Measurements from ENCODE around the gene LYPD3.

The LYPD3 gene

DNA sequence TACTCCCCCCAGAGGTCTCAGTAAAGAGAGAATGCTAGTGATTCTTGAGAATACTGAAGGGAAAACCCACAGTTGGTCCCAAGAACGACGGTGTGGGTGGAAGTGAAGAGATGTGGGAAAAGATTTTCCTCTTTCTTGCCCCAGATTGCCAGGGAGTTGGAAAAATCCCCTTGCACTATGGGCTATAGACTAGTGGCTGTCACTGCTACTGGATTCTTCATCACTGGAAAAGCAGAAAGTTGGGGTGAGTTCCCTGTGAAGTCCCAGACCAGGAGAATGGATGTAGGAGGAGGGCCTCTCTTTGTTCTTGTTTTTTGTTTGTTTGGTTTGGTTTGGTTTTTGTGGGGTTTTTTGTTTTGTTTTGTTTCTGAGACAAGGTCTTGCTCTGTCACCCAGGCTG, 11.4 kb downstream of the LYPD3 start:
- no peak for DNase-seq (ENCODE audit: extremely low spot score)
- TF ChIP-seq FOXK2 (IDR thresholded peaks at IDR 0.05) (no peak), BHLHE40 (IDR thresholded peaks at IDR 0.05; ENCODE audit: borderline replicate concordance) (no peak), ELF4 (IDR thresholded peaks at IDR 0.05) (no peak), CTBP1 (IDR thresholded peaks at IDR 0.05; ENCODE audit: borderline replicate concordance) (no peak), FOXM1 (IDR thresholded peaks at IDR 0.05; ENCODE audit: borderline replicate concordance) (no peak), HDGF (IDR thresholded peaks at IDR 0.05; ENCODE audit: borderline replicate concordance) (no peak), NFRKB (IDR thresholded peaks at IDR 0.05) (no peak)
- CTCF ChIA-PET, result no interaction called here
- POLR2A ChIA-PET, result no interaction called here

DNA sequence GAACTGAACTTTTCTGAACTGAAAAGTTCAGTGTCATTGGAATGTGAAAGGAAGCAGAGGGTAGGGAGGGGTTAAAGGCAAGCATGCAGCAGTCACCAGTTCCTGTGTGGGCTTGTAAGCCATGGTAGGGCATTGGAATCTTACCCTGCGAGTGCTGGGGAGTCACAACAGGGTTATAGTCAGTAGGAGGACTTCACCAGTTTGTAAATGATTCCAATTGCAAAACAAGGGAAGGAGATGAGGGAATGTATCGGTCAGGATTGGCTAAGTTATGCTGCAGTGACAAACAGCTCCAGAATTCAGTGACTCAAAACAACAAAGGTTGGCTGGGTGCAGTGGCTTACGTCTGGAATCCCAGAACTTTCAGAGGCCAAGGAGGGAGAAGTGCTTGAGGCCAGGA, 12.8 kb downstream of the LYPD3 start:
- ChIA-PET POLR2A (no interaction called here), CTCF (no interaction called here)
- TF ChIP-seq BHLHE40 (IDR thresholded peaks at IDR 0.05; ENCODE audit: borderline replicate concordance) (no peak), FOXM1 (IDR thresholded peaks at IDR 0.05; ENCODE audit: borderline replicate concordance) (no peak), CTBP1 (IDR thresholded peaks at IDR 0.05; ENCODE audit: borderline replicate concordance) (no peak), L3MBTL2 (conservative IDR thresholded peaks at IDR 0.05) (no peak), FOXK2 (IDR thresholded peaks at IDR 0.05) (no peak), FOXA1 (IDR thresholded peaks at IDR 0.05) (no peak), ARNT (IDR thresholded peaks at IDR 0.05) (no peak), SP1 (IDR thresholded peaks at IDR 0.05) (no peak), ELF4 (IDR thresholded peaks at IDR 0.05) (no peak)
- no peak for DNase-seq (ENCODE audit: extremely low spot score)

DNA sequence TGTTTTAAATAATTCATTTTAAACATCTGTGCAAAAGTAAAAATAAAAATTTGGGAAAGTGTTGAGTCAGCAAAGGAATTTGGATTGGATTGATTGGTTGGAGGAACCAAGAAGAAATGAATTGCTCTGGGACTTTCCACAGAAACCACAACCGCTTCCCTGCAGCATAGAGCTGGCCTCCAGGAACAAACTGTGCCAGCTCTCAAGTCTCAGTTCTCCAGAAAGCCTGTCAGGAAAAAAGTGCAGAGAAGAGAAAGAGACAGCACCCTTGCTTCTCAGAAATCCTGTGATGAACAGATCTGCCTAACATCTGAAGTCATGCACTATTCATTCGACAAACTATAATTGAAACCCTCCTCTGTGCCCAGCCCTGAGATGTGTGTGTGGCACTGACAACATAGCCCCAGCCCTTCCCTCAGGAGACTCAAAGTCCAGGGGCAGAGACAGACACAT, 14.8 kb downstream of the LYPD3 start:
- no peak for DNase-seq (ENCODE audit: extremely low spot score)
- TF ChIP-seq LEF1 (IDR thresholded peaks at IDR 0.05; ENCODE audit: borderline replicate concordance), result no peak
- no peak for TF ChIP-seq NFRKB (IDR thresholded peaks at IDR 0.05)
- TF ChIP-seq SP1 (IDR thresholded peaks at IDR 0.05), result no peak
- no peak for TF ChIP-seq ZNF384 (IDR thresholded peaks at IDR 0.05)
- TF ChIP-seq ARNT (IDR thresholded peaks at IDR 0.05), result no peak
- no peak for TF ChIP-seq FOXM1 (IDR thresholded peaks at IDR 0.05; ENCODE audit: borderline replicate concordance)
- TF ChIP-seq, protein P1, sequence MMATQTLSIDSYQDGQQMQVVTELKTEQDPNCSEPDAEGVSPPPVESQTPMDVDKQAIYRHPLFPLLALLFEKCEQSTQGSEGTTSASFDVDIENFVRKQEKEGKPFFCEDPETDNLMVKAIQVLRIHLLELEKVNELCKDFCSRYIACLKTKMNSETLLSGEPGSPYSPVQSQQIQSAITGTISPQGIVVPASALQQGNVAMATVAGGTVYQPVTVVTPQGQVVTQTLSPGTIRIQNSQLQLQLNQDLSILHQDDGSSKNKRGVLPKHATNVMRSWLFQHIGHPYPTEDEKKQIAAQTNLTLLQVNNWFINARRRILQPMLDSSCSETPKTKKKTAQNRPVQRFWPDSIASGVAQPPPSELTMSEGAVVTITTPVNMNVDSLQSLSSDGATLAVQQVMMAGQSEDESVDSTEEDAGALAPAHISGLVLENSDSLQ (IDR thresholded peaks at IDR 0.05), result no peak
- no peak for TF ChIP-seq BHLHE40 (IDR thresholded peaks at IDR 0.05; ENCODE audit: borderline replicate concordance)
- TF ChIP-seq ELF4 (IDR thresholded peaks at IDR 0.05), result no peak
- no peak for TF ChIP-seq CTBP1 (IDR thresholded peaks at IDR 0.05; ENCODE audit: borderline replicate concordance)
- no peak for TF ChIP-seq FOXA1 (IDR thresholded peaks at IDR 0.05)
- ChIA-PET POLR2A (no interaction called here), CTCF (no interaction called here)

DNA sequence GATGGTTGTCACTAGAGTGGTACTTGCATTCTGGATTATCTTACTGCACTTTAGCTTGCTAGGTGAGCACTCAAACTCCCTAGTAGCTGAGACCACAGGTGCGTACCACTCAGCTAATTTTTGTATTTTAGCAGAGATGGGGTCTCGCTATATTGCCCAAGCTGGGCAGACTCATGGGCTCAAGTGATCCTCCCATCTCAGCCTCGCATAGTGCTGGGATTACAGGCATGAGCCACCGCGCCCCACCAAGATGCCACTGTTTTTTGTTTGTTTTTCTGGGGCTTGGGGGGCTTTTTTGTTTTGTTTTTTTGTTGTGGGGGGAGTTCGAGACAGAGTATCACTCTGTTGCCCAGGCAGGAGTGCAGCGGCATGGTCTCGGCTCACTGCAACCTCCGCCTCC, 17.8 kb downstream of the LYPD3 start:
- ChIA-PET CTCF (interaction anchor here (0.6 to 4.3 kb wide), 13 partner anchors 9 to 85 kb away, joined by 3 to 63 read pairs (median 6); partner anchors contain the start of genes PHLDB3 and ZNF575), POLR2A (interaction anchor here (0.9 to 1.0 kb wide), 2 partner anchors 70 to 72 kb away, joined by 3 to 5 read pairs; no protein-coding TSS in a partner anchor)
- DNase-seq (ENCODE audit: extremely low spot score), result no peak
- TF ChIP-seq FOXA1 (IDR thresholded peaks at IDR 0.05) (no peak), TARDBP (IDR thresholded peaks at IDR 0.05) (no peak), FOXM1 (IDR thresholded peaks at IDR 0.05; ENCODE audit: borderline replicate concordance) (no peak), FOXK2 (IDR thresholded peaks at IDR 0.05) (no peak), LEF1 (IDR thresholded peaks at IDR 0.05; ENCODE audit: borderline replicate concordance) (no peak), ELF4 (IDR thresholded peaks at IDR 0.05) (no peak), SP1 (IDR thresholded peaks at IDR 0.05) (no peak), SUZ12 (IDR thresholded peaks at IDR 0.05) (no peak), L3MBTL2 (conservative IDR thresholded peaks at IDR 0.05) (no peak), CTBP1 (IDR thresholded peaks at IDR 0.05; ENCODE audit: borderline replicate concordance) (no peak), BHLHE40 (IDR thresholded peaks at IDR 0.05; ENCODE audit: borderline replicate concordance) (no peak), NFRKB (IDR thresholded peaks at IDR 0.05) (no peak), HDGF (IDR thresholded peaks at IDR 0.05; ENCODE audit: borderline replicate concordance) (no peak), ARNT (IDR thresholded peaks at IDR 0.05) (no peak), ZNF384 (IDR thresholded peaks at IDR 0.05) (no peak)
- TF ChIP-seq, protein P1 (IDR thresholded peaks at IDR 0.05), result no peak

DNA sequence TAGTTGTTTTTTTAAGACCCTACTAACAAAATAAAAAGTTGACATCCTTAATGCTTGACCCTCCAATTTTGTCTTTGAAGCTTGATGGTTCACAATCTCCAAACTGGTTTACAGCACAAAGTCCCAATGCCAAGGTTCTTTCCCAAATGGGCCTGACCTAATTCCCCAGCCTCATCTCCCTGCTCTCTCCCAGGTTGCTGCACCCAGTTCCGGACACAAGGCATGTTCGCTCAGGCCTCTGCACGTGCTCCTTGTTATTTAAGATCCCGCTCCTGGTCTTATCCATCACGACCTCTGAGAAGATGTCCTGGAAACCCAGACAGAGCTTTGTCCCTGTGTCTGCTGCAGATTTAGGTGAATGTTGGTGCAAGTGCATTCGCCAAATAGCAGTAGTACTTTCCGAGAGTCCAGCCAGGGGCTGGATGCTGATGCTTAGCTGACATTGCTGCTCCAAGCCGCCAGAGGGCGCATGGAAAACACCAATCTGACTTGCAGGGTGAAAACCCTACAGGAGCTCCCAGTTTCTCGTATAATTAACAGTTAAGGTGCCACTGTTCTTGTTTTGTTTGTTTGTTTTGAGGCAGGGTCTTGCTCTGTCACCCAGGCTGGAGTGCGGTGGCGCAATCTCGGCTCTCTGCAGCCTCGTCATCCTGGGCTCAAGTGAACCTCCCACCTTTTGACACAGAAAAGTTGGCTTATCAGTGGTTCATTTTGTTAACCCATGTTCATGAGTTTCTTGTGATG, 18.5 kb downstream of the LYPD3 start:
- TF ChIP-seq FOXM1 (IDR thresholded peaks at IDR 0.05; ENCODE audit: borderline replicate concordance) (no peak), NFRKB (IDR thresholded peaks at IDR 0.05) (no peak), LEF1 (IDR thresholded peaks at IDR 0.05; ENCODE audit: borderline replicate concordance) (no peak), FOXK2 (IDR thresholded peaks at IDR 0.05) (no peak), ZNF384 (IDR thresholded peaks at IDR 0.05) (no peak), ELF4 (IDR thresholded peaks at IDR 0.05) (no peak), SP1 (IDR thresholded peaks at IDR 0.05) (no peak), FOXA1 (IDR thresholded peaks at IDR 0.05) (no peak), ARNT (IDR thresholded peaks at IDR 0.05) (no peak), SUZ12 (IDR thresholded peaks at IDR 0.05) (no peak), BHLHE40 (IDR thresholded peaks at IDR 0.05; ENCODE audit: borderline replicate concordance) (no peak), L3MBTL2 (conservative IDR thresholded peaks at IDR 0.05) (no peak), TARDBP (IDR thresholded peaks at IDR 0.05) (no peak), CTBP1 (IDR thresholded peaks at IDR 0.05; ENCODE audit: borderline replicate concordance) (no peak)
- CTCF ChIA-PET, result interaction anchor here (0.6 to 4.3 kb wide), 15 partner anchors 8 to 148 kb away, joined by 3 to 63 read pairs (median 5); partner anchors contain the start of genes PHLDB3 and ZNF575
- DNase-seq (ENCODE audit: extremely low spot score), result peak; percentile 80
- POLR2A ChIA-PET, result interaction anchor here (0.9 to 1.0 kb wide), 2 partner anchors 71 to 72 kb away, joined by 3 to 5 read pairs; no protein-coding TSS in a partner anchor

DNA sequence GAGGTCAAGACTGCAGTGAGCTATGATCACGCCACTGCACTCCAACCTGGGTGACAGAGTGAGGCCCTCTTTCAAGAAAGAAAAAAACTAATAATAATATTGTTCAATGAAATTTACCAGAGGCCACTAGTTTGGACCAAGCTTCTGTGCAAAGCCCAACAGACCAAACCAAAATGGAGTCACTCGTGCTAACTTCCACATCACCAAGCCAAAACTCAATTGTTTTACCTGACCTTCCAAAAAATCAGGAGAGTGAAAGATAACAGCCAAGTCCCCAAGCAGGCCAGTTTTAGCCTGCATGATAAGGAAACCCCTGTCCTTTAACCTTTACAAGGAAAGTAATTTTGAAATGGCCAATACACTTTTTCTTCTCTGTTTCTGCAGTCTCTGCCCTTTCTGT, 20.0 kb downstream of the LYPD3 start:
- TF ChIP-seq NFRKB (IDR thresholded peaks at IDR 0.05), result no peak
- no peak for TF ChIP-seq HDGF (IDR thresholded peaks at IDR 0.05; ENCODE audit: borderline replicate concordance)
- no peak for TF ChIP-seq SP1 (IDR thresholded peaks at IDR 0.05)
- TF ChIP-seq ZNF384 (IDR thresholded peaks at IDR 0.05), result no peak
- no peak for TF ChIP-seq FOXK2 (IDR thresholded peaks at IDR 0.05)
- TF ChIP-seq, protein P1 (IDR thresholded peaks at IDR 0.05), result no peak
- TF ChIP-seq L3MBTL2 (conservative IDR thresholded peaks at IDR 0.05), result no peak
- no peak for TF ChIP-seq BHLHE40 (IDR thresholded peaks at IDR 0.05; ENCODE audit: borderline replicate concordance)
- TF ChIP-seq LEF1 (IDR thresholded peaks at IDR 0.05; ENCODE audit: borderline replicate concordance), result no peak
- TF ChIP-seq ARNT (IDR thresholded peaks at IDR 0.05), result no peak
- no peak for TF ChIP-seq FOXA1 (IDR thresholded peaks at IDR 0.05)
- TF ChIP-seq FOXM1 (IDR thresholded peaks at IDR 0.05; ENCODE audit: borderline replicate concordance), result no peak
- no peak for TF ChIP-seq ELF4 (IDR thresholded peaks at IDR 0.05)
- no peak for TF ChIP-seq CTBP1 (IDR thresholded peaks at IDR 0.05; ENCODE audit: borderline replicate concordance)
- no peak for TF ChIP-seq TARDBP (IDR thresholded peaks at IDR 0.05)
- TF ChIP-seq SUZ12 (IDR thresholded peaks at IDR 0.05), result no peak
- CTCF ChIA-PET, result interaction anchor here (4.3 kb wide), 1 partner anchor 75 kb away, joined by 63 read pairs; no protein-coding TSS in a partner anchor
- POLR2A ChIA-PET, result no interaction called here
- DNase-seq (ENCODE audit: extremely low spot score), result no peak

Data from HEK293T (cell line).